Hippocampal formation (tissue), 2 donors: ENCODE data around the gene NAP1L4.
A peak's percentile ranks its signal among the peaks of the same experiment; 100 is the strongest.

Experiments
- DNase-seq, 2 donors: peaks; one replicate each; lab custom pipeline; 2025; lab: John Stamatoyannopoulos, UW

The NAP1L4 gene

GRCh38 chr11:3010521-3011275 lies 18.6 kb upstream of the NAP1L4 start:
- no peak for DNase-seq

GRCh38 chr11:3010004-3010403 lies 17.9 kb upstream of the NAP1L4 start:
- DNase-seq, result no peak

- no peak for DNase-seq
These were observed 17.4 kb upstream of the NAP1L4 start for GRCh38 chr11:3009481-3009880.

- DNase-seq, result no peak
These were observed 16.7 kb upstream of the NAP1L4 start for GRCh38 chr11:3008746-3009336.

GRCh38 chr11:3007404-3008010 lies 15.4 kb upstream of the NAP1L4 start:
- no peak for DNase-seq

GRCh38 chr11:3006505-3007260 lies 14.6 kb upstream of the NAP1L4 start:
- DNase-seq, result no peak

- no peak for DNase-seq
These were observed 12.4 kb upstream of the NAP1L4 start for GRCh38 chr11:3004481-3004880.

- DNase-seq, result no peak
These were observed 11.5 kb upstream of the NAP1L4 start for GRCh38 chr11:3003396-3004231.

- DNase-seq, result no peak
These were observed 10.7 kb upstream of the NAP1L4 start for GRCh38 chr11:3002871-3003270.

GRCh38 chr11:3002351-3002861 lies 10.3 kb upstream of the NAP1L4 start:
- DNase-seq, result no peak

GRCh38 chr11:3001496-3001895 lies 9.4 kb upstream of the NAP1L4 start:
- peak; percentile 23 to 83 for DNase-seq

GRCh38 chr11:3000032-3000961 lies 8.2 kb upstream of the NAP1L4 start:
- DNase-seq, result peak; percentile 95 to 97

- no peak for DNase-seq
These were observed 7.4 kb upstream of the NAP1L4 start for GRCh38 chr11:2999464-2999998.

- no peak for DNase-seq
These were observed 6.1 kb upstream of the NAP1L4 start for GRCh38 chr11:2998073-2998850.

GRCh38 chr11:2997406-2997805 lies 5.3 kb upstream of the NAP1L4 start:
- no peak for DNase-seq

- DNase-seq, result no peak
These were observed 4.8 kb upstream of the NAP1L4 start for GRCh38 chr11:2996976-2997375.

GRCh38 chr11:2995893-2996554 lies 3.9 kb upstream of the NAP1L4 start:
- DNase-seq, result no peak

- no peak for DNase-seq
These were observed 3.0 kb upstream of the NAP1L4 start for GRCh38 chr11:2995031-2995561.
